ENCODE results near the gene MAPKAPK5. TPM values are rescaled to one million over a fixed set of nuclear protein-coding genes. Genes with fewer than 3 reads are reported as not detected.

Gene MAPKAPK5
- total and polyA plus RNA-seq, 2 of the 13 experiments (the other 11 are each of a cell fraction or from before 2014, with no cell fraction given): 43.2 to 58.2 TPM

DNA sequence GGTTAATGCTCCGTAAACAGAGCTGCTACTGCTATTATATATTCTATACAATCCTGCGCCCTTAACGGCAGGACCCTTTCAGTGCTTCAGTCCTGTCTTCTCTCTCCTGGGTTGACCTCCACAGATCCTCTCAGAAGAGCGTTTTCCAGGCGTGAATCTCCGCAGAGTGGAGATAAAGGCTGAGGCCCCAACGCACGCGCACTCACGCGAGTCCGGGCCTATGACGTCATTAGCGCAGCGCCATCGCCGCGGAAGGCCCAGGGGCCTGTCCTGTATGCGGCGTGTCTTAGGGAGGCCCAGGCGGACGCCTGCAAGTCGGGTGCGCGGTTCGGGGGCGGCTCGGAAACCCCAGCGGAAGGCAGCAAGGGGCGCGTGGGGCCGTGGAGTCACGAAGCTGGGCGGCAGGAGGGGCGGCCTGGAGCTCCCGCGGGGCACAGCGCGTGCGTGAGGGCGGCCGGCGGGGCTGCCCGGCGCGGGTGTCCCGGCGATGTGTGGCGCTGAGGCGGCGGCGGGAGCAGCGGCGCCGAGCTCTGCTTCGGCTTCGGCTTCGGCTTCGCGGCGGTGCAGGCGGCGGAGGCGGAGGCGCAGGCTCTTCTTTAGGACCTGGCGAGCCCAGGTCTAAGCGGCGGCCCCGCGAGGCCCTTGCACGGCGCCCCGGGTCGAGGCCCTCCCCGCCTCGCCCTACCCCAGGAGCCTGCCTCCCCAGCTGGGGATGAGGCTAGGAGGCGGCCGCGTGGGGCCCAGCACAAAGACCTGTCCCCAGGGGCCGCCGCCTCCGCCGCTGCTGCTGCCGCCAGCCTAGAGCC is at the start of gene MAPKAPK5 (continued):
- TF ChIP-seq, protein P1, sequence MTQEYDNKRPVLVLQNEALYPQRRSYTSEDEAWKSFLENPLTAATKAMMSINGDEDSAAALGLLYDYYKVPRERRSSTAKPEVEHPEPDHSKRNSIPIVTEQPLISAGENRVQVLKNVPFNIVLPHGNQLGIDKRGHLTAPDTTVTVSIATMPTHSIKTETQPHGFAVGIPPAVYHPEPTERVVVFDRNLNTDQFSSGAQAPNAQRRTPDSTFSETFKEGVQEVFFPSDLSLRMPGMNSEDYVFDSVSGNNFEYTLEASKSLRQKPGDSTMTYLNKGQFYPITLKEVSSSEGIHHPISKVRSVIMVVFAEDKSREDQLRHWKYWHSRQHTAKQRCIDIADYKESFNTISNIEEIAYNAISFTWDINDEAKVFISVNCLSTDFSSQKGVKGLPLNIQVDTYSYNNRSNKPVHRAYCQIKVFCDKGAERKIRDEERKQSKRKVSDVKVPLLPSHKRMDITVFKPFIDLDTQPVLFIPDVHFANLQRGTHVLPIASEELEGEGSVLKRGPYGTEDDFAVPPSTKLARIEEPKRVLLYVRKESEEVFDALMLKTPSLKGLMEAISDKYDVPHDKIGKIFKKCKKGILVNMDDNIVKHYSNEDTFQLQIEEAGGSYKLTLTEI (CRISPR knock-in tag; conservative IDR thresholded peaks at IDR 0.05): no peak
- no peak for TF ChIP-seq ZNF337 (CRISPR knock-in tag; IDR thresholded peaks at IDR 0.05; ENCODE audit: borderline replicate concordance, low read depth)
- no peak for TF ChIP-seq SMYD3 (CRISPR knock-in tag; IDR thresholded peaks at IDR 0.05)
- TF ChIP-seq PAWR (CRISPR knock-in tag; IDR thresholded peaks at IDR 0.05; ENCODE audit: borderline replicate concordance): no peak
- TF ChIP-seq CBX5 (CRISPR knock-in tag; IDR thresholded peaks at IDR 0.05; ENCODE audit: borderline replicate concordance): peak; percentile 81; the same call in 1 of the 2 replicates
- TF ChIP-seq ZFYVE20 (CRISPR knock-in tag; IDR thresholded peaks at IDR 0.05; ENCODE audit: borderline replicate concordance, low read depth): no peak
- TF ChIP-seq, protein P2, sequence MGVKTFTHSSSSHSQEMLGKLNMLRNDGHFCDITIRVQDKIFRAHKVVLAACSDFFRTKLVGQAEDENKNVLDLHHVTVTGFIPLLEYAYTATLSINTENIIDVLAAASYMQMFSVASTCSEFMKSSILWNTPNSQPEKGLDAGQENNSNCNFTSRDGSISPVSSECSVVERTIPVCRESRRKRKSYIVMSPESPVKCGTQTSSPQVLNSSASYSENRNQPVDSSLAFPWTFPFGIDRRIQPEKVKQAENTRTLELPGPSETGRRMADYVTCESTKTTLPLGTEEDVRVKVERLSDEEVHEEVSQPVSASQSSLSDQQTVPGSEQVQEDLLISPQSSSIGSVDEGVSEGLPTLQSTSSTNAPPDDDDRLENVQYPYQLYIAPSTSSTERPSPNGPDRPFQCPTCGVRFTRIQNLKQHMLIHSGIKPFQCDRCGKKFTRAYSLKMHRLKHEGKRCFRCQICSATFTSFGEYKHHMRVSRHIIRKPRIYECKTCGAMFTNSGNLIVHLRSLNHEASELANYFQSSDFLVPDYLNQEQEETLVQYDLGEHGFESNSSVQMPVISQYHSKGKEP (CRISPR knock-in tag; IDR thresholded peaks at IDR 0.05): no peak
- 0 out of 2 replicates have a peak, but pooled peaks have one; percentile 53 for TF ChIP-seq ZNF709 (CRISPR knock-in tag; IDR thresholded peaks at IDR 0.05)
- TF ChIP-seq TP53 (CRISPR knock-in tag; conservative IDR thresholded peaks at IDR 0.05): no peak
- no peak for TF ChIP-seq MAFF (IDR thresholded peaks at IDR 0.05; ENCODE audit: low read depth, low read length)
- TF ChIP-seq ZBTB20 (CRISPR knock-in tag; IDR thresholded peaks at IDR 0.05; ENCODE audit: borderline replicate concordance, low read depth): no peak
- no peak for TF ChIP-seq ZSCAN20 (CRISPR knock-in tag; IDR thresholded peaks at IDR 0.05; ENCODE audit: borderline replicate concordance)
- TF ChIP-seq ZNF766 (CRISPR knock-in tag; IDR thresholded peaks at IDR 0.05; ENCODE audit: borderline replicate concordance): no peak
- no peak for TF ChIP-seq NR2F1 (CRISPR knock-in tag; IDR thresholded peaks at IDR 0.05)
- no peak for TF ChIP-seq JDP2 (CRISPR knock-in tag; IDR thresholded peaks at IDR 0.05; ENCODE audit: borderline replicate concordance)
- TF ChIP-seq ZNF761 (CRISPR knock-in tag; conservative IDR thresholded peaks at IDR 0.05): peak; percentile 85
- TF ChIP-seq, protein P3, sequence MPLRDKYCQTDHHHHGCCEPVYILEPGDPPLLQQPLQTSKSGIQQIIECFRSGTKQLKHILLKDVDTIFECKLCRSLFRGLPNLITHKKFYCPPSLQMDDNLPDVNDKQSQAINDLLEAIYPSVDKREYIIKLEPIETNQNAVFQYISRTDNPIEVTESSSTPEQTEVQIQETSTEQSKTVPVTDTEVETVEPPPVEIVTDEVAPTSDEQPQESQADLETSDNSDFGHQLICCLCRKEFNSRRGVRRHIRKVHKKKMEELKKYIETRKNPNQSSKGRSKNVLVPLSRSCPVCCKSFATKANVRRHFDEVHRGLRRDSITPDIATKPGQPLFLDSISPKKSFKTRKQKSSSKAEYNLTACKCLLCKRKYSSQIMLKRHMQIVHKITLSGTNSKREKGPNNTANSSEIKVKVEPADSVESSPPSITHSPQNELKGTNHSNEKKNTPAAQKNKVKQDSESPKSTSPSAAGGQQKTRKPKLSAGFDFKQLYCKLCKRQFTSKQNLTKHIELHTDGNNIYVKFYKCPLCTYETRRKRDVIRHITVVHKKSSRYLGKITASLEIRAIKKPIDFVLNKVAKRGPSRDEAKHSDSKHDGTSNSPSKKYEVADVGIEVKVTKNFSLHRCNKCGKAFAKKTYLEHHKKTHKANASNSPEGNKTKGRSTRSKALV (CRISPR knock-in tag; IDR thresholded peaks at IDR 0.05): no peak
- TF ChIP-seq, protein P4, sequence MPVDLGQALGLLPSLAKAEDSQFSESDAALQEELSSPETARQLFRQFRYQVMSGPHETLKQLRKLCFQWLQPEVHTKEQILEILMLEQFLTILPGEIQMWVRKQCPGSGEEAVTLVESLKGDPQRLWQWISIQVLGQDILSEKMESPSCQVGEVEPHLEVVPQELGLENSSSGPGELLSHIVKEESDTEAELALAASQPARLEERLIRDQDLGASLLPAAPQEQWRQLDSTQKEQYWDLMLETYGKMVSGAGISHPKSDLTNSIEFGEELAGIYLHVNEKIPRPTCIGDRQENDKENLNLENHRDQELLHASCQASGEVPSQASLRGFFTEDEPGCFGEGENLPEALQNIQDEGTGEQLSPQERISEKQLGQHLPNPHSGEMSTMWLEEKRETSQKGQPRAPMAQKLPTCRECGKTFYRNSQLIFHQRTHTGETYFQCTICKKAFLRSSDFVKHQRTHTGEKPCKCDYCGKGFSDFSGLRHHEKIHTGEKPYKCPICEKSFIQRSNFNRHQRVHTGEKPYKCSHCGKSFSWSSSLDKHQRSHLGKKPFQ (CRISPR knock-in tag; IDR thresholded peaks at IDR 0.05; ENCODE audit: insufficient replicate concordance): peak; percentile 79
- TF ChIP-seq ZBTB42 (CRISPR knock-in tag; IDR thresholded peaks at IDR 0.05): peak; percentile 59; the same call in 1 of the 2 replicates
- no peak for TF ChIP-seq POLR2AphosphoS2 (IDR thresholded peaks at IDR 0.05; ENCODE audit: low read depth, low read length)
- TF ChIP-seq ZNF350 (CRISPR knock-in tag; IDR thresholded peaks at IDR 0.05; ENCODE audit: borderline replicate concordance, low read depth): peak; percentile 85

All from HepG2 (cell line).